Heart right ventricle (tissue), 16 donors: Measurements from ENCODE around the gene UTS2R. TPM values are rescaled to one million over a fixed set of nuclear protein-coding genes. Genes with fewer than 3 reads are reported as not detected.

Experiments
- ATAC-seq, 8 donors: fragments of 200-7000 bp; cut with Tn5 transposase; one replicate each; pipeline ENCODE4 v1.9.1; 2020; ENCODE audit warnings: mild to moderate bottlenecking in 8 of 8, moderate library complexity in 8 of 8, moderate number of reproducible peaks in 1 of 8
- DNase-seq, 2 donors: peaks; one replicate each; pipeline ENCODE4 v3.0.0-alpha.2; 2020
- H3K27ac ChIP-seq, 10 donors: fragments of 200-600 bp; sonication (generic) in 2 of 10; one replicate each; pipeline versions ENCODE4 v1.5.0 to v1.8.0; 2020 to 2022; ENCODE audit warnings: mild to moderate bottlenecking in 3 of 10
- H3K27me3 ChIP-seq, 7 donors: fragments of 200-600 bp; one replicate each; pipeline ENCODE4 v1.8.0; 2021 to 2022; ENCODE audit warnings: mild to moderate bottlenecking in 2 of 7
- H3K36me3 ChIP-seq, 9 donors: fragments of 200-600 bp; sonication (generic) in 1 of 9; one replicate each; pipeline versions ENCODE4 v1.5.0 to v1.8.0; 2020 to 2022; ENCODE audit warnings: mild to moderate bottlenecking in 2 of 9
- H3K4me1 ChIP-seq, 9 donors: fragments of 200-600 bp; sonication (generic) in 1 of 9; one replicate each; pipeline versions ENCODE4 v1.5.0 to v1.8.0; 2020 to 2022; ENCODE audit warnings: mild to moderate bottlenecking in 4 of 9
- H3K4me3 ChIP-seq, 10 donors: fragments of 200-600 bp; sonication (generic) in 2 of 10; one replicate each; pipeline versions ENCODE4 v1.5.0 to v1.8.0; 2020 to 2022; ENCODE audit warnings: mild to moderate bottlenecking in 7 of 10, moderate library complexity in 2 of 10
- H3K9me3 ChIP-seq, 11 donors: fragments of 200-600 bp in 10 of 11; sonication (generic) in 2 of 11; one replicate each; pipeline versions ENCODE4 v1.5.0 to v1.8.0; 2013 to 2022; ENCODE audit warnings: mild to moderate bottlenecking in 2 of 11, control low read depth in 1 of 11, moderate library complexity in 1 of 11
- WGBS, 2 donors: extraction: QIAGEN DNeasy Blood & Tissue Kit; methylation state at CpG; one replicate each; pipeline ENCODE4 v1.1.7; 2013; ENCODE audit warnings: inconsistent platforms in 1 of 2; 5-methylcytosine and 5-hydroxymethylcytosine counted together
- intact Hi-C, 10 donors: fragments of 100-400 bp; cut with DNase I; formaldehyde crosslinking; loops; one replicate each; pipeline versions ENCODE4 v1.11.1 to v1.14.2; 2022
- polyA plus RNA-seq, 2 donors: library from polyadenylated mRNA; stranded (reverse); fragments of 200-250 nt; gene quantifications; one replicate each; pipeline ENCODE4 v1.2.3, GENCODE V29; 2013
- total RNA-seq, 10 donors: library from RNA; stranded (reverse); fragmentation: NEBNext Ultra II Directional in 3 of 10; extraction: Animal tissue kit (Norgen Biotek cat#: 25700) in 3 of 10; gene quantifications; one replicate each; pipeline versions ENCODE4 v1.2.1 to v1.2.4, GENCODE V29; 2021 to 2023
- TF ChIP-seq, protein P1 (sequence below), 9 donors: fragments of 200-600 bp; sonication (generic) in 2 of 9; IDR thresholded peaks; one replicate each; pipeline versions ENCODE4 v1.5.0 to v1.8.0; 2021 to 2022; ENCODE audit warnings: antibody characterized with exemption in 9 of 9, mild to moderate bottlenecking in 5 of 9, moderate library complexity in 1 of 9
- donor health status: Arrhythmogenic right ventricular cardiomyopathy.
- donor health status: ischemic (EF 13 %, LVEDD 7.1; RV severe dilation, severe dysfunction).
- donor health status: healthy with polysubstance abuse.
- donor health status: DM: no; HTN: yes; CAD: no.
- donor health status: DM: no; HTN: no; CAD: no.
- donor health status: ischemic (EF 25% LVEDD 6.9; RV normal size, moderate dysfunction).
- donor health status: ischemic (EF 25% LVEDD 5.7; RV mildly dilated, moderate dysfunction).
- donor health status: healthy.
- donor health status: DM: yes; HTN: yes; CAD: no.
- donor health status: Ischemic cardiomyopathy.
- donor health status: ischemic (EF 35%, LVEDD 5.7; RV mildly dilated, moderate dysfunction).
- donor health status: nonischemic (EF 11% LVEDD 7.7; RV severe dilation, severe dysfunction).
- donor health status: DM: yes; HTN: yes; CAD: no.
- donor health status: PGD.
- donor health status: ischemic (EF 29% LVEDD 5.4; RV normal size, mild dysfunction).
- donor health status: nonischemic (EF 23%, LVEDD 6.1; RV moderate dilation, normal function).

UTS2R gene
- total and polyA plus RNA-seq, 12 donors, result 0.04 to 5.9 (median 1.3) TPM; not detected in 1

DNA sequence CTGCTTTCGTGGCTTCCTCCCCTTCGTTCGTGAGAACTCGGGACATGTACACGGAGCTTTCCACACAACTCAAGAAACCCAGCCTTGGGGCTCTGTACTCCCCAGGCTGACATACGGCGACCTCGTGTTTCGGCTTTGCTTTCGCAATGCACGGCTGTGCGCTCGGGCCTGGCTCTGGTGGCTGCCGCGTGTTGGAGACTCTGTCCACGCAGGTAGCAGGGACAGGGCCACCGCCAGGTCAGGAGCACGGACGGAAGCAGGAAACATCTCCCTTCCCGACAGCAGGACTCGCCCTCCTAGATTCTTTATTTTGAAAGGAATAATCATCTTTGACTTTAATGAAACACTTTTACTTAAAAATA, 17.3 kb downstream of the UTS2R start:
- no peak for ATAC-seq
- H3K27me3 ChIP-seq, result peaks cover 0 to 32% (median 9%) of the 10 kb centered on the region in 7 donors
- TF ChIP-seq, protein P1, sequence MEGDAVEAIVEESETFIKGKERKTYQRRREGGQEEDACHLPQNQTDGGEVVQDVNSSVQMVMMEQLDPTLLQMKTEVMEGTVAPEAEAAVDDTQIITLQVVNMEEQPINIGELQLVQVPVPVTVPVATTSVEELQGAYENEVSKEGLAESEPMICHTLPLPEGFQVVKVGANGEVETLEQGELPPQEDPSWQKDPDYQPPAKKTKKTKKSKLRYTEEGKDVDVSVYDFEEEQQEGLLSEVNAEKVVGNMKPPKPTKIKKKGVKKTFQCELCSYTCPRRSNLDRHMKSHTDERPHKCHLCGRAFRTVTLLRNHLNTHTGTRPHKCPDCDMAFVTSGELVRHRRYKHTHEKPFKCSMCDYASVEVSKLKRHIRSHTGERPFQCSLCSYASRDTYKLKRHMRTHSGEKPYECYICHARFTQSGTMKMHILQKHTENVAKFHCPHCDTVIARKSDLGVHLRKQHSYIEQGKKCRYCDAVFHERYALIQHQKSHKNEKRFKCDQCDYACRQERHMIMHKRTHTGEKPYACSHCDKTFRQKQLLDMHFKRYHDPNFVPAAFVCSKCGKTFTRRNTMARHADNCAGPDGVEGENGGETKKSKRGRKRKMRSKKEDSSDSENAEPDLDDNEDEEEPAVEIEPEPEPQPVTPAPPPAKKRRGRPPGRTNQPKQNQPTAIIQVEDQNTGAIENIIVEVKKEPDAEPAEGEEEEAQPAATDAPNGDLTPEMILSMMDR (IDR thresholded peaks at IDR 0.05), result no peak
- no peak overlapping the region for H3K4me3 ChIP-seq
- H3K27ac ChIP-seq, result no peak overlapping the region
- H3K4me1 ChIP-seq, result peaks cover 2 to 35% (median 13%) of the 10 kb centered on the region in 9 donors
- H3K36me3 ChIP-seq, result peaks cover 0 to 28% (median 10%) of the 10 kb centered on the region in 9 donors
- H3K9me3 ChIP-seq, result no peaks in the 10 kb centered on the region
- intact Hi-C loops, result no loop called here
- 82 to 83% methylated on average over 21 of the region's 21 CpGs for WGBS, 2 donors
- DNase-seq, result no peak

DNA sequence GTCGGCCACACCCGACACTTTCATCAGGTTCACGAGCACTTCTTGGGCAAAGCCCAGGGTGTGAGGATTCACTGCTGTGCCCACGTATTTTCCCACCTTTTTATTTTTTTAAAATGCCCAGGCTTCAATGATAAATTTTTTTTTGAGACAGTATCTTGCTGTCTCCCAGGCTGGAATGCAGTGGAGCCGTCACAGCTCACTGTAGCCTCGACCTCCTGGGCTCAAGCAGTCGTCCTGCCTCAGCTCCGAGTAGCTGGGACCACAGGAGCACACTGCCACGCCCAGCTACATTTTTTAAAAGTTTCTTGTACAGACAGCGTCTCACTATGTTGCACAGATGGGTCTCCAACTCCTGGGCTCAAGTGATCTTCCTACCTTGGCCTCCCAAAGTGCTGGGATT, 17.8 kb downstream of the UTS2R start:
- H3K36me3 ChIP-seq, result peaks cover 0 to 33% (median 10%) of the 10 kb centered on the region in 9 donors
- H3K4me3 ChIP-seq, result no peak overlapping the region
- 83 to 84% methylated on average over 10 of the region's 10 CpGs for WGBS, 2 donors
- ATAC-seq (no peak), DNase-seq (no peak)
- H3K27me3 ChIP-seq, result peaks cover 0 to 28% (median 9%) of the 10 kb centered on the region in 7 donors
- no peak overlapping the region for H3K27ac ChIP-seq
- H3K9me3 ChIP-seq, result no peaks in the 10 kb centered on the region
- peaks cover 2 to 30% (median 13%) of the 10 kb centered on the region in 9 donors for H3K4me1 ChIP-seq
- intact Hi-C loops, result no loop called here
- TF ChIP-seq, protein P1 (IDR thresholded peaks at IDR 0.05), result no peak

DNA sequence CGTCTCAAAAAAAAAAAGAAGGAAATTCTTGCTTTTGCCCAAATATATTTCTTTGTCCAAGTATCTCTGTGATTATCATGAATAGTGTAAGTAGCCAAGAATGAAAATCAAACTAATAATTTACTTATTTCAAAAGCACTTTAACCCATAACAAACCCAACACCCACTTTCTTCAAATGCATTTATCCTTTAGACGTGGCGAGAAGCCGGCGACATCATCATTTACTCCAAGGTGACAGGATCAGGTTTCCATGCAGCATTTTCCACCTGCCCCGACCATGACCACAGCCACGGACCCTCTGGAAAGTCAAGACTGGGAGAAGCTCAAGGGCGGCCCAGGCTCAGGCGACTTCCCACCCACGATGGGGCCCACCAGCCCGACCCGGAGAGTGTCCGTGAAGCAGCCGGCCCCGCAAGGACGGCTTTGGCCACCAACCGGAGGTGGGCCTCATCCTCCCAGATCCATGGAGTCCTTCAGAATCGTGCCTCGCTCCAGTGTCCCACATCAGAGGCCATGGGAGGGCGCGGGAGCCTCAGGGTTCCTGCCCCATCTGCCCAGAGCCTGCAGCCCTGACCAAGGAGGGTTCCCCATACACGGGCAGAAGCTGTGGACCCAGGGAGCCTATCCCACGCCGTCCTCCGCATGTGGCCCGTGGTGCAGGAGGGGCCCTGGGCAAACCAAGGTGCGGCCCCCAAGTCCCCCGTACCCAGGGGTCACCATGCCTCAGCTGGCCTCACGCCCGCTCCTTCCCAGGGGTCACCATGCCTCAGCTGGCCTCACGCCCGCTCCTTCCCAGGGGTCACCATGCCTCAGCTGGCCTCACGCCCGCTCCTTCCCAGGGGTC, 18.7 kb downstream of the UTS2R start:
- TF ChIP-seq, protein P1 (IDR thresholded peaks at IDR 0.05), result no peak
- Histone ChIP-seq H3K36me3 (peaks cover 0 to 36% (median 10%) of the 10 kb centered on the region in 9 donors), H3K4me1 (peaks cover under 1 to 22% (median 5%) of the 10 kb centered on the region in 9 donors), H3K4me3 (no peak overlapping the region), H3K27me3 (peaks cover 0 to 19% (median 9%) of the 10 kb centered on the region in 7 donors), H3K9me3 (no peaks in the 10 kb centered on the region), H3K27ac (no peak overlapping the region)
- no peak for DNase-seq
- ATAC-seq, result no peak
- intact Hi-C loops, result no loop called here
- WGBS, 2 donors, result 96% methylated on average over 30 to 31 of the region's 34 CpGs

DNA sequence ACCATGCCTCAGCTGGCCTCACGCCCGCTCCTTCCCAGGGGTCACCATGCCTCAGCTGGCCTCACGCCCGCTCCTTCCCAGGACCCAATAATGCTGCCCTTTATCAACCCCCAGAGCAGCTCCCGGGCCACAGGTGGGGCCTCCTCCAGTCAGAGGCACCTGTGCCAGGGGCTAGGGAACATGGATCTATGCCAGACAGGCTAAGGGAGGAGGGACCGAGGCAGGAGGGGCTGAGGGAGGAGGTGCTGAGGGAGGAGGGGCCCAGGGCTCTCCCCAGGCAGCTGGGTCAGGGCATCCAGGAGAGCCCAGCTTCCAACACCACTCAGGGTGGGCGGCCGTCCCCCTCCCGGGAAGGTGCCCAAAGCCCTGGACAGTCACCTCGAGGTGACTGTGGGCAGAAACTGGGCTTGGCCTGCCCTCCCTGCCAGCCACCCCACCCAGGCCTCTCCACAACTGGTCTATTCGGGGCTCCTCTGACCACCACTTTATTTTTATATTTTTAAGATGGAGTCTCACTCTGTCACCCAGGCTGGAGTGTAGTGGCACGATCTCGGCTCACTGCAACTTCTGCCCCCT, 19.4 kb downstream of the UTS2R start:
- ATAC-seq (peak in 1 of 8 donors; percentile 35), DNase-seq (no peak)
- no peaks in the 10 kb centered on the region for H3K9me3 ChIP-seq
- peaks cover 0 to 12% (median 8%) of the 10 kb centered on the region in 7 donors for H3K27me3 ChIP-seq
- TF ChIP-seq, protein P1 (IDR thresholded peaks at IDR 0.05), result no peak
- no peak overlapping the region for H3K4me3 ChIP-seq
- no peak overlapping the region for H3K27ac ChIP-seq
- intact Hi-C loops, result no loop called here
- 92 to 94% methylated on average over 13 of the region's 13 CpGs for WGBS, 2 donors
- H3K4me1 ChIP-seq, result peaks cover 0 to 16% (median 0%) of the 10 kb centered on the region in 9 donors
- H3K36me3 ChIP-seq, result peaks cover 0 to 37% (median 10%) of the 10 kb centered on the region in 9 donors
